ENCODE measurements around the gene CELA3B.
"Not testable (repeated sequence)": the region's sequence is repeated elsewhere in the genome, so short reads cannot be mapped to it uniquely, and the experiment has no call there.

GRCh38 chr1:21972973-21973441 lies 3.8 kb upstream of the CELA3B start:
- not testable (repeated sequence) for TF ChIP-seq EZH2 (IDR thresholded peaks at IDR 0.05; ENCODE audit: borderline replicate concordance, low read depth, low read length, severe bottlenecking)
- TF ChIP-seq, protein P1, sequence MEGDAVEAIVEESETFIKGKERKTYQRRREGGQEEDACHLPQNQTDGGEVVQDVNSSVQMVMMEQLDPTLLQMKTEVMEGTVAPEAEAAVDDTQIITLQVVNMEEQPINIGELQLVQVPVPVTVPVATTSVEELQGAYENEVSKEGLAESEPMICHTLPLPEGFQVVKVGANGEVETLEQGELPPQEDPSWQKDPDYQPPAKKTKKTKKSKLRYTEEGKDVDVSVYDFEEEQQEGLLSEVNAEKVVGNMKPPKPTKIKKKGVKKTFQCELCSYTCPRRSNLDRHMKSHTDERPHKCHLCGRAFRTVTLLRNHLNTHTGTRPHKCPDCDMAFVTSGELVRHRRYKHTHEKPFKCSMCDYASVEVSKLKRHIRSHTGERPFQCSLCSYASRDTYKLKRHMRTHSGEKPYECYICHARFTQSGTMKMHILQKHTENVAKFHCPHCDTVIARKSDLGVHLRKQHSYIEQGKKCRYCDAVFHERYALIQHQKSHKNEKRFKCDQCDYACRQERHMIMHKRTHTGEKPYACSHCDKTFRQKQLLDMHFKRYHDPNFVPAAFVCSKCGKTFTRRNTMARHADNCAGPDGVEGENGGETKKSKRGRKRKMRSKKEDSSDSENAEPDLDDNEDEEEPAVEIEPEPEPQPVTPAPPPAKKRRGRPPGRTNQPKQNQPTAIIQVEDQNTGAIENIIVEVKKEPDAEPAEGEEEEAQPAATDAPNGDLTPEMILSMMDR (IDR thresholded peaks at IDR 0.05; ENCODE audit: borderline replicate concordance, extremely low read depth, low read length, poor library complexity, severe bottlenecking): not testable (repeated sequence)
